Cardiac septum (tissue), 1 donor: ENCODE results near the gene RAB3D. TPM values are rescaled to one million over a fixed set of nuclear protein-coding genes. Genes with fewer than 3 reads are reported as not detected.
A peak's percentile ranks its signal among the peaks of the same experiment; 100 is the strongest.
"Not testable (repeated sequence)": the region's sequence is repeated elsewhere in the genome, so short reads cannot be mapped to it uniquely, and the experiment has no call there.

Experiments
- DNase-seq: peaks from one replicate; pipeline ENCODE4 v3.0.0-alpha.2; 2020; ENCODE audit warnings: low spot score
- intact Hi-C: fragments of 100-400 bp; cut with DNase I; formaldehyde crosslinking; loops from one replicate; pipeline ENCODE4 v1.14.0; 2022
- long read RNA-seq: library from polyadenylated mRNA; unstranded; transcript quantifications from one replicate; pipeline ENCODE4 v2.0.0, GENCODE V29; 2021
- total RNA-seq: library from RNA; stranded (reverse); fragmentation: NEBNext Ultra II Directional; extraction: Animal tissue kit (Norgen Biotek cat#: 25700); gene quantifications from one replicate; pipeline ENCODE4 v1.2.1, GENCODE V29; 2021
- donor health status: DM: no; HTN: no; CAD: no.

Gene RAB3D
- total RNA-seq = 7.4 TPM
- long read RNA-seq, full-length matches to known transcripts = 2 of 7 reads
- long read RNA-seq, partial matches to known transcripts = 0 of 7 reads
- long read RNA-seq, other reads (novel, unspliced or antisense) = 5 of 7 reads

DNA sequence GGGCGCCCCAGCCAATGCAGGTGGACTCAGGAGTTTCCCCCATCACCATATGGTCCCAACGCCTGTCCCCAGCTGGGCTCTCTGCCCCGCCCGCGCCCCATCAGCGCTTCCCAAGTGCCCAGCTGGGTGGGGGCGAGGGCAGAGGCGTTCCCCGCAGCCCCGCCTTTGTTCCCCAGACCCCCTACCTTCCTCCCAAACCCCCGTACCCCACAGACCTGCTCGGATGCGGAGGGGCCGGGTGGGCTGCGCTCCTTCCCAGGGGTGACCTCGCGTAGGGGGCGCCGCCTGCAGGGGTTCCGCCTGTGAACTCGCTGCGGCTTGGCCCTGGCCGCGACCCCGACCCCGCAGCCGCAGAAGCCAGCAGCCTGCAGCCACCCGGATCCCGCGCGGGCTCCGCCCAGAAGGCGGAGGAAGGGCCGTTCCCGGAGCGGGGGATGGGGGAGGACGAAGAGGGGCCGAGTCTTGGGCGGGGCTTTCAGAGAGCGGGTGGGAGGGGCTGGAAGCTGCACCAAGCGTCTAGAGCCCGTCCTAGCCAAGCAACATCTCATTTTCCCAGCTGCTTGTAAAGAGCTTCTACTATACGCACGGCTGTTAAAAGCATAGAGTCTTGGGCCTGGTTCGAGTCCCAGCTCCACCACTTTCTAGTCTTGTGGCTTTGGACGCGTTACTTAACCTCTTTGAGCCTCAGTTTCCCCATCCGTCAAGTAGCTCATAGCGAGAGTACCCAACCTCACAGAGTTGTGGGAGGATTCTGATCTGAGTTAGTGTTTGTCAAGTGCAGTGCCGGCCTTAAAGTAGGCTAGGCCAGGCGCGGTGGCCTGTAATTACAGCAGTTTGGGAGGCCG, at the start of gene RAB3D:
Gene RAB3D, minus strand, starts transcription at position 404 of the 845 bp plus-strand sequence. CDS start 2,258 bp downstream, outside the sequence.
- DNase-seq = peak; percentile 98
- intact Hi-C loops = loop anchor here (2.0 kb wide), 1 partner anchor 45 kb away; no protein-coding TSS in a partner anchor

- intact Hi-C loops = no loop called here
- no peak for DNase-seq
Observed at GRCh38 chr19:11387162-11388034, 47.9 kb upstream of the RAB3D start.

DNA sequence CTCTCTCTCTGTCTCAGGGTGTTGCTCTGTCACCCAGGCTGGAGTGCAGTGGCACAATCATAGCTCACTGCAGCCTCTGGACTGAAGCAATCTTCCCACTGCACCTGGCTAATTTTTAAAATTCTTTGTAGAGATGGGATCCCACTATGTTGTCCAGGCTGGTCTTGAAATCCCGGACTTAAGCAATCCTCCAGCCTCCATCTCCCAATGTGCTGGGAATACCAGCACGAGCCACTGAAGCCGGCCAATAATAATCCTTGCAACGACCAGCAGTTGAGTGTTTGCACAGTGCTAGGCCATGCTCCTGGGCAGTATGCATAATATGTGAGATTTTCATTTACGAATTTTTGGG, 45.3 kb upstream of the RAB3D start:
- intact Hi-C loops = loop anchor here (5.0 kb wide), 4 partner anchors 37 to 98 kb away; partner anchors contain the start of genes CCDC159, ELAVL3 and TMEM205
- DNase-seq = no peak

DNA sequence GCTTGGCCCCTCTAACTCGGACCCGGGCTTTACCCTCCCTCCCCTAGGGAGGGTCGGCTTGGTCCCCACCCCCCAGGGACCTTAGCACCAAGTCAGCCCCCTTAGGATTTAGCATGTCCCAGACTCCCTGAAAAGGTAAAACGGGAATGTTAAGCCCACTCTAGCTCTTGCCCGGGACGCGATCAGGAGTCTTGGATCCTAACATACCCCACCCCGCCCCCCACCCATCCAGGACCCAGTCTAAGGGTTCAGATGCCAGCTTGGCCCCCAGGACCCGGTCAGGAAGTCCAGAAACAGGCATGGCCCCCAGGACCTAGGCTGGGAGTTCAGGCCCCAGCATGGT, 44.2 kb upstream of the RAB3D start:
- intact Hi-C loops = loop anchor here (5.0 kb wide), 4 partner anchors 36 to 99 kb away; partner anchors contain the start of genes CCDC159, ELAVL3 and TMEM205
- DNase-seq = no peak

DNA sequence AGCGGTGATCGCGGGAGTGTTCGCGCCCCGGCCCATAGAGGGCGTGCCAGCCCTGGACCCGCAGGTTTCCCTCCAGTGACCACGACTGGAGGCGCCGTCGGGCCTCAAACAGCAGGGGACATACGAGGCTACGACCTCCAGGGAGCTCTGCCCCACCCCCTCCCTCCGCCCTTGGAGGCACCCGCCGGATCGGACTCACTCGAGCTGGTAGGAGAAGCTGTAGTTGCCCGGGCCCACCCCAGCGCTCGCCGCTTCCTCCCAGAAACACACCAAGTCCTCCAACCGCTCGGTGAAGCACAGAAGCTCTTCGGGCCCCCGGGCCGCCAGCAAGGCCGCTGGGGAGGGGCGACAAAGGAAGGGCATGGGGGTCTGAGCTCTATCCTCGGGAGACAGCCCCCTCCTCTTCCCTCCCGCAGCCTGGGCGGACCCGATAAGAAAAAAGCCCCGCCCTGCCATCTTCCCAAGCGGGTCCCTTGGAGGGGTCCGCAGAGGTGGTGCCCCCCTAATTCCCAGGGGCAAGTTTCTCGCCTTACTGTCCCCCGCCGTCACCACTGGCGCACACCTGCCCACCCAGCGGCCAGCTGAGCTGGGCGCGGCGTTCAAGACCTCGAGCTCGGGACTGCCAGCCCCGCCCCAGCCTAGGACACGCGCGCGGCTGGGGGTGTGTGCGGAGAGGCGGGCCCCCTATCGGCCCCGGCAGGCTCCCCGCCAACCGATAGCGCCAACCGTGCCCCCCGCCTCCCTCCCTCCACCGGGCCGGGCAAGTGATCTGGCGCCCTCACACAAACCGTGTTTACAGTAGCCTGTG, 43.6 kb upstream of the RAB3D start:
- peak; percentile 85 for DNase-seq
- intact Hi-C loops = loop anchor here (5.0 kb wide), 4 partner anchors 36 to 99 kb away; partner anchors contain the start of genes CCDC159, ELAVL3 and TMEM205

- intact Hi-C loops = loop anchor here (2.0 to 5.0 kb wide), 5 partner anchors 34 to 101 kb away; partner anchors contain the start of genes CCDC159, ELAVL3, ODAD3 and PRKCSH
- peak; percentile 96 for DNase-seq
Observed at GRCh38 chr19:11380653-11381537, 41.4 kb upstream of the RAB3D start.

DNA sequence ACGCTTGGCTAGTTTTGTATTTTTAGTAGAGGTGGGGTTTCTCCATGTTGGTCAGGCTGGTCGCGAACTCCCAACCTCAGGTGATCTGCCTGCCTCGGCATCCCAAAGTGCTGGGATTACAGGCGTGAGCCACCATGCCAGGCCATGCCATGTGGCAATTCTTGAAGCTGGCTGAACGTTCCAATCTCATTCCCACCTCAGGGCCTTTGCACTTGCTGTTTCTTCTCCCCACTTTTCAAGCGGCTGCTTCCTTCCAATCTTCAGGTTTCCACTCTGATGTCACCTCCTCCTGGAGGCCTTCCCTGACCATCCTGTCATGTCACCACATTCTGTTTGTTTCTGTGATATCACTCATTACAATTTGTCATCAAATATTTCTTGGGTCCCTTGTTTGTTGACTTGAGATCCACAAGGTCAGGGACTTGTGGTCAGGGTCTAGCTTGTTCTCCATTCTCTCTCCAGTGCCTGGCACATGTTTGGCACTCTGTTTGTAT, 40.4 kb upstream of the RAB3D start:
- intact Hi-C loops = loop anchor here (2.0 to 5.0 kb wide), 5 partner anchors 33 to 102 kb away; partner anchors contain the start of genes CCDC159, ELAVL3, ODAD3 and PRKCSH
- no peak for DNase-seq

GRCh38 chr19:11379269-11379845, 39.9 kb upstream of the RAB3D start:
- intact Hi-C loops, DNase-seq: not testable (repeated sequence)

DNA sequence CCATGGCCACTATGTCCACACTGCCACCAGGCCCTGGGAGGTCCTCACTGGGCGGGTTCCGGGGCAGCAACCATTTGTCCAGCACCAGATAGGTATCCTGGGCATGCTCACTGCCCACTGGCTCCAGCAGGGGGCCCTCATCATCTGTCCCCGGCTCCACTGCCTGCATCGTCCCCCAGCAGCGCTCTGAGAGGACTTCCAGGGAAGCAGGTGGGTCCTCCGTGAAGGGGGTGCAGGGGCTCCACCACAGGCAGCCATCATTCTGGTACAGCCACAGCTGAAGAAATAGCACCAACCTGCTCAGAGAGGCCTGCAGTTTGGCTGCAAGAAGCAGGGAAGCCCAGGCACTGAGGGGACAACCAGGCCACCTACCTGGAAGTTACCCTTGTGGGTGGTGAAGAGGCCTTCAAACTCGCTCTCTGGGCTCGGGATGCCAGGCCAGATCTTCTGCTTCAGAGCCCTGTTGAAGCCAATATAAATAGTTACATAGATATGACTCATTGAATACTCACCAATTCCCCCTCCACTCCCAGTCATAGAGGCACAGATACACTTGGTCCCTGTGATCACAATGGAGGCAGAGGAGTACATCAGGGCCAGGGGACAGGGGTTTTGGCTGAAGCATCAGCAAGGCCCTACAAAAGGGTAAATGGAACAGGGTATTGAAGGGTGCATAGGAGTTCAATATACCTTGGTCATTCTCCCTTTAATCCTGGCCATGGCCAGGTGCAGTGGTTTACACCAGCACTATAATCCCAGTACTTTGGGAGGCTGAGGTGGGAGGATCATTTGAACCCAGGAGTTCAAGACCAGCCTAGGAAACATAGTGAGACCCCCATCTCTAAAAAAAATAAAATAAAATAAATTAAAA, 39.1 kb upstream of the RAB3D start:
- no peak for DNase-seq
- intact Hi-C loops = no loop called here

DNA sequence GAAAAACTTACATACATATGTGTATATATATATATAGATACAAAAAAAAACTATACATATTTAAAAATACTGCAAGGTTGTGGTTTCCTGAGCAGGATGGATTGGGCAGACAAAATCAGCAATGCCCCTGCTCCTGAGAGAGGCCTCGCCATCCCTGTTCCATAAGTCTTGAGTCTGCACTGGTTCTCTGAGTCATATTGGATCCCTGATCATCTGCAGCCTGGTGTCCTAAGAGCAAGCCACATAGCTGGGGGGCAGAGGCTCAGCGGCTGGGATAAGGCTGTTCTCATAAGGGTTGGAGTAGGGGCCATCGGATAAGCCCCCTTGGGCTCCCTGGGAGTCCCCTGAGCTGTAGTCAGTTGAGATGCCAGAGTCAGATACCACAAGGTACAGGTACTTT, 38.3 kb upstream of the RAB3D start:
- no peak for DNase-seq
- intact Hi-C loops = no loop called here

DNA sequence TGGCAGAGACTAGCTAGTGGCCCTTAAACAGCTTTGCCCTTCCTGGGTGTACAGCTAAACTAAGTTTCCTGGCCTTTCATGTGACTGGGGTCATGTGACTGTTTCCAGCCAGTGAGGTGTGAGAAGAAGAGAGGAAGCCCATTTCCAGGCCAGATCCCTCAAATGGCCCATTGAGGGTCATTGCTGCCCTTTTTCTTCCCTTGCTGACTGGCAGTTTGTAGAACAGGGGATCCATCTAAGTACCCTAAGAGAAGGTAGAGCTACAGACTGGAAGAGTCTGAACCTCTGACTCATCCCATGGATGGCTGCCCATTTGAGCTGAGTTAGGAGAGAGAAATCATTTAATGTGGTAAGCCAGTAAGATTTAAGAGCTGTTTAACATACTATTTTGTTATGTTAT, 37.8 kb upstream of the RAB3D start:
- DNase-seq = no peak
- intact Hi-C loops = no loop called here

DNA sequence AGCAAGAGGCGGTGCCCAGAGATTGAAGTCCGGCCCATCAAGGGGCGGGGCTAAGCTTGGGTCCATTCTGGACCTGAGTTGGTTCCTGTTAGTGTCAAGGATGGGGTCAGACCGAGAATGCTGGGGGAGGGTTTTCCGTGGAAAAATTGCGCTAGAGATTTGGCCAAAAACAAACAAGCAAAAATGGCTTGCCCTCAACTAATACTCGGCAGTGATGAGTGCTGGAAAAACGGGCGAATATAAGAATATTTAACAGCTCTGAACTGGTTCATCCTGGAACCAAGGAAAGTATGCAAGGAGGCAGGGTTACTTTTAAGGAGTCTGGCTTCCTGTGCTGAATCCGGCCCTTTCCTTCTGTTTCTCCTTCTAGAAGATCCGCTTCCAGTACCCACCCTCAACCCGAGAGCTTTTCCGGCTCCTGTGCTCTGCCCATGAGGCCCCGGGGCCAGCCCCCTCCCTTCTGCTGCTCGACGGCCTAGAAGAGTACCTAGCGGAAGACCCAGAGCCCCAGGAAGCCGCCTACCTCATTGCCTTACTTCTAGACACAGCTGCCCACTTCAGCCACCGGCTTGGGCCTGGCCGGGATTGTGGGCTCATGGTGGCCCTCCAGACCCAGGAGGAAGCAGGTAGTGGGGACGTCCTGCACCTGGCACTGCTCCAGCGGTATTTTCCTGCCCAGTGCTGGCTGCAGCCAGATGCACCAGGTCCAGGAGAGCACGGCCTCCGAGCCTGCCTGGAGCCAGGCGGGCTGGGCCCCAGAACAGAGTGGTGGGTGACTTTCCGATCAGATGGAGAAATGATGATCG, 35.9 kb upstream of the RAB3D start:
- intact Hi-C loops = no loop called here
- DNase-seq = peak; percentile 76

- intact Hi-C loops = no loop called here
- DNase-seq = peak; percentile 99
Observed at GRCh38 chr19:11374433-11375142, 35.1 kb upstream of the RAB3D start, which contains the start of gene SWSAP1. SWSAP1 (plus strand) TSS chr19:11374666; CDS start chr19:11374681, 15 bp downstream.

DNA sequence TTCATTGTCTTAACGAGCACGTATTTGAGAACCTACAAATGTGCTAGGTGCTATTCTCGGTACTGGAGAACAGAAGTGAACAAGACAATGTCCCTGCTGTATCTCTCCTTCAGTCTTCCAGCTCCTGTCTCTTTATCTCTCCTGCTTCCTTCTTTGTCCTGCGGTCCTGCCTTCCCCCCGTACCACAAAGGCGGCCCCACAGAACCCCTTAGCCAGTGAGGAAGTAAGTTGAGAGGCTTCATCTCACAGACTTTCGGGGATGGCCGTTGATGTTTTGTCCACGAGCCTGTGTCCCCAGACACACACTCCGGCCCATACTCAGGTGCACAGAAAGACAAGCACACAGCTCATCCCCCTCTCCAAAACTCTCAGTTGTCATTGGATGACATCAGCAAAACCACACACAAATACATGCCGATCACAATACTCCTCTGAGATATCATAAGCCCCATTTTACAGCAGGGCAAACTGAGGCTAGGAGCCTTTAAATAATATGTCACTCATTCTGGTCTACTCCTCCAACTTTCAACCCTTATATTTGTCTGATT, 34.5 kb upstream of the RAB3D start:
- intact Hi-C loops = no loop called here
- no peak for DNase-seq
